K562 treated with DMSO at 1 percent for 12 hours (cell line): ENCODE measurements around the gene SGMS1. TPM values are rescaled to one million over a fixed set of nuclear protein-coding genes. Genes with fewer than 3 reads are reported as not detected.

ENCODE experiments used
- total RNA-seq: library from RNA; unstranded; fragments of 300-600 nt; gene quantifications from 2 replicates; pipeline ENCODE4 v1.2.3, GENCODE V29; 2022; ENCODE audit not compliant: insufficient read depth

SGMS1 gene
- 16.9 and 48.5 TPM in 2 replicates for total RNA-seq

GRCh38 chr10:50623663-50624412, at the start of gene SGMS1:
Gene SGMS1 (minus strand): TSS chr10:50623956. CDS start chr10:50344114, 279,842 bp downstream.

Other genes with a start within 250 kb of the SGMS1 start
- 2.6 and 6.8 TPM in 2 replicates for gene ASAH2B, start 116.0 kb upstream of the SGMS1 start, total RNA-seq